ENCODE data around the gene INAFM2.

Gene INAFM2

GRCh38 chr15:40363611-40364010, 40.1 kb downstream of the INAFM2 start:
- DNase-seq (ENCODE audit: low read depth): no peak
- no peak overlapping the region for H3K4me3 ChIP-seq (ENCODE audit: low read depth, low read length)
- no peak for TF ChIP-seq CTCF (IDR thresholded peaks at IDR 0.05; ENCODE audit: low read depth, low read length, missing control alignments)

GRCh38 chr15:40364251-40364650, 40.8 kb downstream of the INAFM2 start:
- TF ChIP-seq CTCF (IDR thresholded peaks at IDR 0.05; ENCODE audit: low read depth, low read length, missing control alignments): no peak
- DNase-seq (ENCODE audit: low read depth): no peak
- H3K4me3 ChIP-seq (ENCODE audit: low read depth, low read length): no peak overlapping the region

GRCh38 chr15:40365016-40365415, 41.5 kb downstream of the INAFM2 start:
- TF ChIP-seq CTCF (IDR thresholded peaks at IDR 0.05; ENCODE audit: low read depth, low read length, missing control alignments): no peak
- H3K4me3 ChIP-seq (ENCODE audit: low read depth, low read length): no peak overlapping the region
- DNase-seq (ENCODE audit: low read depth): no peak

GRCh38 chr15:40365624-40366456, 42.3 kb downstream of the INAFM2 start:
- H3K4me3 ChIP-seq (ENCODE audit: low read depth, low read length): no peak overlapping the region
- no peak for TF ChIP-seq CTCF (IDR thresholded peaks at IDR 0.05; ENCODE audit: low read depth, low read length, missing control alignments)
- DNase-seq (ENCODE audit: low read depth): no peak

- no peak for DNase-seq (ENCODE audit: low read depth)
- no peak overlapping the region for H3K4me3 ChIP-seq (ENCODE audit: low read depth, low read length)
- no peak for TF ChIP-seq CTCF (IDR thresholded peaks at IDR 0.05; ENCODE audit: low read depth, low read length, missing control alignments)
Observed at GRCh38 chr15:40366457-40367370, 43.2 kb downstream of the INAFM2 start.

GRCh38 chr15:40367371-40367685, 43.8 kb downstream of the INAFM2 start:
- no peak for DNase-seq (ENCODE audit: low read depth)
- peak overlapping the region; percentile 49 for H3K4me3 ChIP-seq (ENCODE audit: low read depth, low read length)
- TF ChIP-seq CTCF (IDR thresholded peaks at IDR 0.05; ENCODE audit: low read depth, low read length, missing control alignments): no peak

All from GM12864 (cell line).